ENCODE measurements around the gene E2F8.

- TF ChIP-seq EZH2 (IDR thresholded peaks at IDR 0.05; ENCODE audit: borderline replicate concordance, insufficient read depth, low read length, poor library complexity, severe bottlenecking) (no peak), CTCF (IDR thresholded peaks at IDR 0.05; ENCODE audit: poor library complexity, severe bottlenecking) (no peak), EP300 (conservative IDR thresholded peaks at IDR 0.05; ENCODE audit: poor library complexity, severe bottlenecking) (no peak), REST (IDR thresholded peaks at IDR 0.05; ENCODE audit: borderline replicate concordance) (no peak), SMC3 (conservative IDR thresholded peaks at IDR 0.05; ENCODE audit: poor library complexity) (no peak), POLR2AphosphoS5 (IDR thresholded peaks at IDR 0.05) (no peak), RAD21 (conservative IDR thresholded peaks at IDR 0.05) (no peak), MXI1 (conservative IDR thresholded peaks at IDR 0.05; ENCODE audit: poor library complexity, severe bottlenecking) (no peak), TAF1 (IDR thresholded peaks at IDR 0.05; ENCODE audit: low read depth) (no peak)
Observed at GRCh38 chr11:19208181-19208580, 32.6 kb downstream of the E2F8 start.

Data from neural cell (in vitro differentiated cells).